Measurements from ENCODE around the gene GALNT13. TPM values are rescaled to one million over a fixed set of nuclear protein-coding genes. Genes with fewer than 3 reads are reported as not detected.
A peak's percentile ranks its signal among the peaks of the same experiment; 100 is the strongest.

The GALNT13 gene
- total RNA-seq, 2 donors from 2014 or later = 6.0 to 9.8 TPM

DNA sequence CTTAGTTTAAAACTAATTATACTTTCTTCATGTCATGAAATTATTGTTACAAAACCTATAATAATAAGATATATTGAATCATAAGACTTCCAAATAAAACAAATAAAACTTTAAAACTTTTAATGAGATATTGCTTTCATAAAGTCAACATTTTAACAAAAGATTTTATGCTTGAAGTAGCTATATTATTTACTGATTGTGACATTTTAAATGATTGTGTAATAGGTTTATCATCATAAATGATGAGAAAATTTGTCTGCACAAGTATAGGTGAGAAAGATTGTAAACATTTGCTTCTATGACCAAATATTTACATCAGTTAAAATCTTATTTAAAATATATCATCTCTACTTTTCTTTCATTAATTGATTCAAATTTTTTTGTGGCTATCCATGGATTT lies 5.1 kb upstream of the GALNT13 start:
- DNase-seq = no peak
- Histone ChIP-seq H3K9me3 (ENCODE audit: control insufficient read depth, low read length) (no peaks in the 10 kb centered on the region), H3K4me3 (ENCODE audit: low read length) (no peak overlapping the region), H3K27ac (ENCODE audit: low read depth, low read length) (no peak overlapping the region), H3K36me3 (ENCODE audit: control insufficient read depth, insufficient read depth, low read length) (no peaks in the 10 kb centered on the region), H3K4me1 (ENCODE audit: control insufficient read depth, insufficient read depth, low read length) (no peaks in the 10 kb centered on the region), H3K9ac (ENCODE audit: extremely low read depth, low read length, poor library complexity, severe bottlenecking) (no peak overlapping the region), H3K27me3 (ENCODE audit: control insufficient read depth, insufficient read depth, low read length, poor library complexity, severe bottlenecking) (no peaks in the 10 kb centered on the region)
- Mint-ChIP-seq H3K27ac (no peak overlapping the region), H3K4me3 (no peak overlapping the region), H3K27me3 (ENCODE audit: insufficient read depth) (no peaks in the 10 kb centered on the region), H3K4me1 (no peaks in the 10 kb centered on the region), H3K36me3 (ENCODE audit: low read depth) (no peaks in the 10 kb centered on the region), H3K9me3 (peaks cover 1% of the 10 kb centered on the region)
- TF ChIP-seq, protein P1, sequence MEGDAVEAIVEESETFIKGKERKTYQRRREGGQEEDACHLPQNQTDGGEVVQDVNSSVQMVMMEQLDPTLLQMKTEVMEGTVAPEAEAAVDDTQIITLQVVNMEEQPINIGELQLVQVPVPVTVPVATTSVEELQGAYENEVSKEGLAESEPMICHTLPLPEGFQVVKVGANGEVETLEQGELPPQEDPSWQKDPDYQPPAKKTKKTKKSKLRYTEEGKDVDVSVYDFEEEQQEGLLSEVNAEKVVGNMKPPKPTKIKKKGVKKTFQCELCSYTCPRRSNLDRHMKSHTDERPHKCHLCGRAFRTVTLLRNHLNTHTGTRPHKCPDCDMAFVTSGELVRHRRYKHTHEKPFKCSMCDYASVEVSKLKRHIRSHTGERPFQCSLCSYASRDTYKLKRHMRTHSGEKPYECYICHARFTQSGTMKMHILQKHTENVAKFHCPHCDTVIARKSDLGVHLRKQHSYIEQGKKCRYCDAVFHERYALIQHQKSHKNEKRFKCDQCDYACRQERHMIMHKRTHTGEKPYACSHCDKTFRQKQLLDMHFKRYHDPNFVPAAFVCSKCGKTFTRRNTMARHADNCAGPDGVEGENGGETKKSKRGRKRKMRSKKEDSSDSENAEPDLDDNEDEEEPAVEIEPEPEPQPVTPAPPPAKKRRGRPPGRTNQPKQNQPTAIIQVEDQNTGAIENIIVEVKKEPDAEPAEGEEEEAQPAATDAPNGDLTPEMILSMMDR (conservative IDR thresholded peaks at IDR 0.05) = no peak

DNA sequence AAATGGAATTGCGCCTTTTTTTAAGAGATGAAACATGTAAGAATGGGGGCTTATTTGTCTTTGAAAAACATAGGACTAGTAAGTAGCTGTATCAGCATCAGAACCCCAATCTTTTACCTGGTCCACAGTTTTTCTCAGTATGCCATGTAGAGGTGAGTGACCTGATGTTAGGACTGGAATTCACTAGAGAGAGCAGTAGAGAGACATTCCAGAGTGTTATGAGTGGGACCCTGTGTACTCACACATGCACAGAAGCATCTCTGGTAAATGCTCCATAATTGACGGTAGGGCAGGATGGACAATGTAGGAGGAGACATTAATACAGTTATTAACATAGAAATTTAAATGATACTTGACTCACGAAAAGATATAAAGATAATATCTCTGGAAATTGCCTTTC lies 1.4 kb upstream of the GALNT13 start:
- no peaks in the 10 kb centered on the region for H3K36me3 ChIP-seq (ENCODE audit: control insufficient read depth, insufficient read depth, low read length)
- TF ChIP-seq, protein P1 (conservative IDR thresholded peaks at IDR 0.05) = peak; percentile 71
- H3K9me3 ChIP-seq (ENCODE audit: control insufficient read depth, low read length) = no peaks in the 10 kb centered on the region
- no peak for DNase-seq
- Mint-ChIP-seq H3K27ac (no peak overlapping the region), H3K9me3 (no peaks in the 10 kb centered on the region), H3K36me3 (ENCODE audit: low read depth) (no peaks in the 10 kb centered on the region), H3K27me3 (ENCODE audit: insufficient read depth) (peaks cover 25% of the 10 kb centered on the region), H3K4me1 (peaks cover 13% of the 10 kb centered on the region), H3K4me3 (peak overlapping the region; percentile 61)
- H3K9ac ChIP-seq (ENCODE audit: extremely low read depth, low read length, poor library complexity, severe bottlenecking) = no peak overlapping the region
- no peaks in the 10 kb centered on the region for H3K4me1 ChIP-seq (ENCODE audit: control insufficient read depth, insufficient read depth, low read length)
- no peak overlapping the region for H3K4me3 ChIP-seq (ENCODE audit: low read length)
- 88% methylated on average over 2 of the region's 3 CpGs; no CpG with 5 or more reads in 1 of the 2 experiments for WGBS, 2 experiments (ENCODE audit: insufficient coverage in 1 of 2, insufficient read length in 1 of 2)
- H3K27ac ChIP-seq (ENCODE audit: low read depth, low read length) = no peak overlapping the region
- peaks cover 30% of the 10 kb centered on the region for H3K27me3 ChIP-seq (ENCODE audit: control insufficient read depth, insufficient read depth, low read length, poor library complexity, severe bottlenecking)

DNA sequence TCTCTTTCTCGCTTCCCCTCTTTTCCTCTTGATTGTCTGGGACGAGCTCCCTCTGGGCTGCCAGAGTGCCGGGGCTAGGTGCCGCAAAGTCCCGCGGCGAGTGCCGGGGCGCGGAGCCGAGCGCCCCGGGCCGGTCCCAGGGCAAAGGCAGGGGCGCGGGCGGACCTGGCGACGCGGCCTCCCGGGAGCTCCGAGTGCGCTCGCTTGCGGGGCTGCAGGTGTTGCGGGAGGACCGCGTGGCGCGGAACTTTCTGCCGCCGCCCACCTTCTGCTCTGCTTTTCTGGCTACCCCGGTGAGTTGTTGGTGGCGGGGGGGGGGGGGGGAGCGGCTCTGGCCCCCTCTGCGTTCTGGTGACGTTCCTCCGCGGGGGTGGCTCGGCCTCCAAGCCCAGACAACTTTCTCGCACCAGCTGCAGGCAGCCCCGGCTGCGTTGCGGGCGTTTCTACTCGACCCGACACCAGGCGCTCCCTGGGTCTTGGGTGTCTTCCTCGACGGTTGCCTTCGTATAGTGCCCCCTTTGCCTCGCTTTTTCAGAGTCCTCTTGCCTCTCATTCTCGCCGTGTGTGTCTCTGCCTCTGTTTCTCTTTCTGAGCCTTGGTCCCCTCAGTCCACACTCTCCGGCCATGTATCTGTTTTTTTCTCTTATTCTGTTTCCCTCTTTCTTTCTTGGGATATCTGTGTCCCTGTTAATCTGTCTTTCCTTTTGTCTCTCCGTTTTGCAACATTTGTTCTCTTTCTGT lies 759 bp downstream of the GALNT13 start:
- H3K9ac ChIP-seq (ENCODE audit: extremely low read depth, low read length, poor library complexity, severe bottlenecking) = no peak overlapping the region
- Mint-ChIP-seq H3K9me3 (no peaks in the 10 kb centered on the region), H3K27me3 (ENCODE audit: insufficient read depth) (peaks cover 30% of the 10 kb centered on the region), H3K4me1 (peaks cover 13% of the 10 kb centered on the region), H3K36me3 (ENCODE audit: low read depth) (no peaks in the 10 kb centered on the region), H3K4me3 (peak overlapping the region; percentile 61), H3K27ac (peak overlapping the region; percentile 50)
- peak; percentile 67 for DNase-seq
- no peaks in the 10 kb centered on the region for H3K36me3 ChIP-seq (ENCODE audit: control insufficient read depth, insufficient read depth, low read length)
- H3K27ac ChIP-seq (ENCODE audit: low read depth, low read length) = no peak overlapping the region
- H3K4me3 ChIP-seq (ENCODE audit: low read length) = peak overlapping the region; percentile 76
- H3K4me1 ChIP-seq (ENCODE audit: control insufficient read depth, insufficient read depth, low read length) = no peaks in the 10 kb centered on the region
- TF ChIP-seq, protein P1 (conservative IDR thresholded peaks at IDR 0.05) = no peak
- 1 to 2% methylated on average over 19 to 56 of the region's 56 CpGs for WGBS, 2 experiments (ENCODE audit: insufficient coverage in 1 of 2, insufficient read length in 1 of 2)
- H3K27me3 ChIP-seq (ENCODE audit: control insufficient read depth, insufficient read depth, low read length, poor library complexity, severe bottlenecking) = peaks cover 32% of the 10 kb centered on the region
- no peaks in the 10 kb centered on the region for H3K9me3 ChIP-seq (ENCODE audit: control insufficient read depth, low read length)
